ENCODE measurements around the gene ATP5F1D.

GRCh38 chr19:1285737-1286360 lies 44.3 kb downstream of the ATP5F1D start, which contains the start of gene EFNA2:
- TF ChIP-seq YY1 (IDR thresholded peaks at IDR 0.05; ENCODE audit: insufficient read depth, insufficient read length), result no peak
- TF ChIP-seq SUZ12 (IDR thresholded peaks at IDR 0.05; ENCODE audit: extremely low read depth, insufficient read depth, insufficient read length), result no peak
